GM12878 (cell line): ENCODE data around the gene PSMD1. TPM values are rescaled to one million over a fixed set of nuclear protein-coding genes. Genes with fewer than 3 reads are reported as not detected.

ENCODE experiments used
- ATAC-seq: fragments of 200-7000 bp; cut with Tn5 transposase; 3 replicates; pipeline ENCODE4 v1.9.1; 2020; ENCODE audit warnings: mild to moderate bottlenecking, moderate library complexity
- BruUV-seq: library from RNA; stranded (reverse); fragments of 400-500 nt; replicated peaks from 2 replicates; lab custom pipeline; 2021; lab: Mats Ljungman, UMichigan
- CTCF ChIA-PET: fragments of 300-600 bp; sonication (Branson Sonifier 250); formaldehyde crosslinking; extraction: SDS; loops from one replicate; lab custom pipeline; 2021; ENCODE audit warnings: inconsistent platforms; lab: Yijun Ruan, JAX
- POLR2A ChIA-PET: fragments of 350-600 bp; formaldehyde crosslinking; extraction: SDS; loops from one replicate; lab custom pipeline; 2021; ENCODE audit warnings: inconsistent platforms; lab: Charles Lee
- RAD21 ChIA-PET: fragments of 300-600 bp; sonication (Branson Sonifier 250); formaldehyde crosslinking; loops from one replicate; lab custom pipeline; 2023; ENCODE audit warnings: antibody characterized with exemption; ENCODE audit not compliant: unreplicated experiment; lab: Charles Lee
- SMC1A ChIA-PET: fragments of 300-600 bp; sonication (Branson Sonifier 250); formaldehyde crosslinking; loops from one replicate; lab custom pipeline; 2023; ENCODE audit not compliant: unreplicated experiment, uncharacterized antibody; lab: Charles Lee
- DNase-seq: peaks from one replicate; pipeline ENCODE4 v3.0.0-alpha.2; 2011; ENCODE audit warnings: low read depth, low spot score
- FAIRE-seq: peaks from 3 replicates; lab custom pipeline; 2011; peaks lifted over from hg19 to GRCh38; lab: Jason Lieb, UNC
- H2AFZ ChIP-seq: 2 replicates; pipeline ENCODE4 v1.6.0; 2011; ENCODE audit warnings: low read depth, low read length, control low read depth; ENCODE audit not compliant: control insufficient read depth
- H3K27ac ChIP-seq: 2 replicates; pipeline ENCODE4 v1.5.1; 2011; ENCODE audit warnings: control low read depth; ENCODE audit not compliant: control insufficient read depth, insufficient read depth
- H3K27me3 ChIP-seq, 2 experiments: replicated peaks in 1 of 2; 2 replicates each; pipeline versions ENCODE4 v1.6.0 to v1.6.1; 2011; ENCODE audit warnings: low read length in 1 of 2; ENCODE audit not compliant: control insufficient read depth in 2 of 2, insufficient read depth in 2 of 2
- H3K36me3 ChIP-seq, 2 experiments: 2 replicates each; pipeline ENCODE4 v1.5.1; 2011; ENCODE audit warnings: low read length in 1 of 2; ENCODE audit not compliant: control insufficient read depth in 2 of 2, insufficient read depth in 2 of 2
- H3K4me1 ChIP-seq: 2 replicates; pipeline ENCODE4 v1.6.1; 2011; ENCODE audit warnings: mild to moderate bottlenecking, low read length, moderate library complexity, mixed read lengths; ENCODE audit not compliant: control insufficient read depth, insufficient read depth
- H3K4me2 ChIP-seq: 2 replicates; pipeline ENCODE4 v1.6.0; 2011; ENCODE audit warnings: control low read depth; ENCODE audit not compliant: control insufficient read depth, insufficient read depth
- H3K4me3 ChIP-seq: fragments of 200-600 bp; sonication (generic); 2 replicates; pipeline ENCODE4 v1.5.1; 2016
- H3K79me2 ChIP-seq: 2 replicates; pipeline ENCODE4 v1.6.0; 2011; ENCODE audit warnings: low read length; ENCODE audit not compliant: control insufficient read depth, insufficient read depth
- H3K9ac ChIP-seq: 2 replicates; pipeline ENCODE4 v1.8.0; 2011; ENCODE audit warnings: low read length, control low read depth, mixed read lengths; ENCODE audit not compliant: control insufficient read depth, insufficient read depth
- H3K9me3 ChIP-seq: replicated peaks from 3 replicates; pipeline ENCODE4 v1.5.1; 2011; ENCODE audit warnings: mild to moderate bottlenecking, low read length; ENCODE audit not compliant: control insufficient read depth, insufficient read depth
- H4K20me1 ChIP-seq: 2 replicates; pipeline ENCODE4 v1.6.0; 2011; ENCODE audit not compliant: control insufficient read depth, insufficient read depth
- E4F1 ChIP-seq: fragments of 450-650 bp; IDR thresholded peaks from 2 replicates; pipeline ENCODE4 v1.6.1; 2018; ENCODE audit warnings: borderline replicate concordance, mild to moderate bottlenecking; ENCODE audit not compliant: partially characterized antibody
- ELK1 ChIP-seq: IDR thresholded peaks from 2 replicates; pipeline ENCODE4 v1.6.1; 2012; ENCODE audit warnings: low read depth, low read length, improper control_type of control experiment
- MTA2 ChIP-seq: fragments of 450-650 bp; IDR thresholded peaks from 2 replicates; pipeline ENCODE4 v1.6.1; 2016; ENCODE audit warnings: low read depth, mild to moderate bottlenecking, moderate library complexity
- SPI1 ChIP-seq: IDR thresholded peaks from 2 replicates; pipeline ENCODE4 v1.6.1; 2011; ENCODE audit warnings: low read depth, mild to moderate bottlenecking, low read length, moderate library complexity, borderline replicate concordance; ENCODE audit not compliant: insufficient read depth
- ZBTB33 ChIP-seq: fragments of 450-650 bp; IDR thresholded peaks from 2 replicates; pipeline ENCODE4 v1.6.1; 2017; ENCODE audit warnings: mild to moderate bottlenecking
- WGBS: methylation state at CpG from one replicate; pipeline ENCODE4 v1.1.6; 2016; ENCODE audit warnings: low lambda C conversion rate; ENCODE audit not compliant: insufficient replicate concordance, insufficient coverage; ENCODE audit errors: missing lambda C conversion rate; 5-methylcytosine and 5-hydroxymethylcytosine counted together
- in situ Hi-C: fragments of 300-500 bp; cut with MboI; formaldehyde crosslinking; loops from 9 replicates; pipeline ENCODE4 v1.14.3; 2018; ENCODE audit warnings: mixed read lengths
- intact Hi-C: fragments of 100-400 bp; cut with micrococcal nuclease; formaldehyde crosslinking; loops from one replicate; pipeline ENCODE4 v1.14.2; 2022; ENCODE audit not compliant: unreplicated experiment
- polyA plus RNA-seq, 11 experiments: library from polyadenylated mRNA; depleted of rRNA in 4 of 11; unstranded in 6 of 11; stranded (reverse) in 5 of 11; fragments of >200 nt; fragmentation: Nextera tagmentation in 4 of 11; fragmentation: Illumina TruSeq in 1 of 11; extraction: Ambion mirVana in 4 of 11; extraction: Trizol in 1 of 11; gene quantifications; 1 replicate in 1 of 11; 2 replicates in 10 of 11; pipeline versions ENCODE4 v1.2.1 to v1.2.3, GENCODE V29; 2011 to 2016; ENCODE audit warnings: inconsistent platforms in 2 of 11, missing spikeins in 2 of 11, low read depth in 1 of 11
- total RNA-seq, 4 experiments: library from RNA; depleted of rRNA in 3 of 4; stranded (reverse); fragments of >200 nt in 3 of 4; fragmentation: Illumina TruSeq in 1 of 4; extraction: Trizol in 1 of 4; gene quantifications; 2 replicates each; pipeline versions ENCODE4 v1.2.1 to v1.2.3, GENCODE V29; 2013 to 2021

PSMD1 gene
- total and polyA plus RNA-seq, 10 of the 15 experiments (the other 5 are each of a cell fraction or from before 2014, with no cell fraction given) = 87.4 to 220 (median 139) TPM

- in situ Hi-C loops (loop anchor here (5.0 kb wide), 1 partner anchor 148 kb away; no protein-coding TSS in a partner anchor), intact Hi-C loops (loop anchor here (5.0 kb wide), 1 partner anchor 63 kb away; no protein-coding TSS in a partner anchor)
- BruUV-seq = no TSS peak
- H3K9ac ChIP-seq = no peak overlapping the region
- ChIA-PET CTCF (interaction anchor here (0.8 to 2.5 kb wide), 10 partner anchors 9 to 226 kb away, joined by 3 to 9 read pairs (median 4); no protein-coding TSS in a partner anchor), SMC1A (interaction anchor here (1.3 kb wide), 1 partner anchor 226 kb away, joined by 3 read pairs; no protein-coding TSS in a partner anchor), RAD21 (interaction anchor here (1.1 kb wide), 1 partner anchor 226 kb away, joined by 4 read pairs; no protein-coding TSS in a partner anchor), POLR2A (no interaction called here)
- H3K27ac ChIP-seq = no peak overlapping the region
- ATAC-seq (no peak), DNase-seq (no peak), FAIRE-seq (no peak)
- H3K4me2 ChIP-seq = no peak overlapping the region
- no peak overlapping the region for H2AFZ ChIP-seq
- H3K36me3 ChIP-seq = no peaks in the 10 kb centered on the region
- no peaks in the 10 kb centered on the region for H3K9me3 ChIP-seq
- H3K79me2 ChIP-seq = no peaks in the 10 kb centered on the region
- H3K4me1 ChIP-seq = peaks cover 8% of the 10 kb centered on the region; the same call in 1 of the 2 replicates
- WGBS = 17% methylated on average over 9 of the region's 9 CpGs
- H3K4me3 ChIP-seq = no peak overlapping the region
- H3K27me3 ChIP-seq = peaks cover 0 to 2% of the 10 kb centered on the region in 2 experiments; a peak in 2 of 4 replicates
- TF ChIP-seq ZBTB33 (no peak), SPI1 (no peak), ELK1 (no peak), E4F1 (peak; percentile 9), MTA2 (no peak)
- no peaks in the 10 kb centered on the region for H4K20me1 ChIP-seq
Observed at GRCh38 chr2:231050018-231050901, 6.4 kb upstream of the PSMD1 start.
